Peyer's patch (tissue), 4 donors: ENCODE data around the gene PACRG.

Experiments used
- POLR2A ChIP-seq, 2 donors: fragments of 450-650 bp; IDR thresholded peaks; one replicate each; pipeline ENCODE4 v1.5.1; 2017; ENCODE audit warnings: antibody characterized with exemption in 2 of 2, mild to moderate bottlenecking in 2 of 2, moderate library complexity in 2 of 2
- TF ChIP-seq, protein P1 (sequence below), 6 experiments: fragments of 450-650 bp in 4 of 6; fragments of 200-600 bp in 2 of 6; sonication (generic) in 1 of 6; IDR thresholded peaks; one replicate each; pipeline ENCODE4 v1.5.1; 2017 to 2019; ENCODE audit warnings: antibody characterized with exemption in 6 of 6, mild to moderate bottlenecking in 3 of 6, moderate library complexity in 1 of 6

DNA sequence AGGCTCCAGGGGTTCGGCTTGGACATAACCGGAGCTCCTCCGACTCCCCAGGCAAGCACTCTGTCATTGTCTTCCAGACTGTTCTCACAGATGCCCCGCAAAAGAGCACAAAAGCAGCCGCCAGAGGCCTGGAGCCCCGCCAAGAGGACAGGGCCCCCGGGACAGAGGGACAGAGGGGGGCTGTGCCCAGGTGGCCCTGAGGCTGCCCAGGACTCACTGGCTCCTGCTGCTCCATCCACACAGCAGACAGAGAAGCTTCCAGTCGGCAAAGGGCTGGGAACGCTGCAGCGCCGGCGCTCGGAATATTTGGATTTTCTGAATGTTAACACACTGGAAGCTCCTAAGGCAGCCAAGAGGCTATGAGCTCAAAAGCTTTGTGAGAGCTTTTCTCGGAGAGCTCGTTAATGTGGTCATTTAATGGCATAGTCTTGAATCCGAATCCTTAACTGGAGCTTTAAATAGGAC lies 618.8 kb downstream of the PACRG start:
- TF ChIP-seq, protein P1, sequence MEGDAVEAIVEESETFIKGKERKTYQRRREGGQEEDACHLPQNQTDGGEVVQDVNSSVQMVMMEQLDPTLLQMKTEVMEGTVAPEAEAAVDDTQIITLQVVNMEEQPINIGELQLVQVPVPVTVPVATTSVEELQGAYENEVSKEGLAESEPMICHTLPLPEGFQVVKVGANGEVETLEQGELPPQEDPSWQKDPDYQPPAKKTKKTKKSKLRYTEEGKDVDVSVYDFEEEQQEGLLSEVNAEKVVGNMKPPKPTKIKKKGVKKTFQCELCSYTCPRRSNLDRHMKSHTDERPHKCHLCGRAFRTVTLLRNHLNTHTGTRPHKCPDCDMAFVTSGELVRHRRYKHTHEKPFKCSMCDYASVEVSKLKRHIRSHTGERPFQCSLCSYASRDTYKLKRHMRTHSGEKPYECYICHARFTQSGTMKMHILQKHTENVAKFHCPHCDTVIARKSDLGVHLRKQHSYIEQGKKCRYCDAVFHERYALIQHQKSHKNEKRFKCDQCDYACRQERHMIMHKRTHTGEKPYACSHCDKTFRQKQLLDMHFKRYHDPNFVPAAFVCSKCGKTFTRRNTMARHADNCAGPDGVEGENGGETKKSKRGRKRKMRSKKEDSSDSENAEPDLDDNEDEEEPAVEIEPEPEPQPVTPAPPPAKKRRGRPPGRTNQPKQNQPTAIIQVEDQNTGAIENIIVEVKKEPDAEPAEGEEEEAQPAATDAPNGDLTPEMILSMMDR (IDR thresholded peaks at IDR 0.05) = no peak
- TF ChIP-seq POLR2A (IDR thresholded peaks at IDR 0.05) = no peak
